OCI-LY1 (cell line): Measurements from ENCODE around the gene CCDC63.

Experiments
- H2AFZ ChIP-seq: fragments of 200-600 bp; sonication (generic), shearing (Covaris generic); 2 replicates; pipeline ENCODE4 v1.6.0; 2014; ENCODE audit warnings: antibody characterized with exemption, mild to moderate bottlenecking, low read length
- H3F3A ChIP-seq: fragments of 200-600 bp; sonication (generic), shearing (Covaris generic); 2 replicates; pipeline ENCODE4 v1.6.0; 2014; ENCODE audit warnings: mild to moderate bottlenecking, antibody characterized with exemption, low read length, moderate library complexity; ENCODE audit not compliant: insufficient read depth
- H3K27ac ChIP-seq: fragments of 200-600 bp; sonication (generic); 2 replicates; pipeline ENCODE4 v1.5.1; 2014; ENCODE audit warnings: low read length, mixed run types, mild to moderate bottlenecking, low read depth; ENCODE audit not compliant: poor library complexity, severe bottlenecking
- H3K27me3 ChIP-seq: fragments of 200-600 bp; sonication (generic); 2 replicates; pipeline ENCODE4 v1.6.0; 2014; ENCODE audit warnings: antibody characterized with exemption, mild to moderate bottlenecking, low read length, moderate library complexity; ENCODE audit not compliant: insufficient read depth
- H3K36me3 ChIP-seq: fragments of 200-600 bp; sonication (generic); 2 replicates; pipeline ENCODE4 v1.6.1; 2014; ENCODE audit warnings: mild to moderate bottlenecking, antibody characterized with exemption, low read length, moderate library complexity, mixed read lengths; ENCODE audit not compliant: insufficient read depth
- H3K4me1 ChIP-seq: fragments of 200-600 bp; sonication (generic); 2 replicates; pipeline ENCODE4 v1.5.1; 2014; ENCODE audit warnings: mild to moderate bottlenecking, low read length, moderate library complexity; ENCODE audit not compliant: insufficient read depth, severe bottlenecking
- H3K4me2 ChIP-seq: fragments of 200-600 bp; sonication (generic), shearing (Covaris generic); 2 replicates; pipeline ENCODE4 v1.6.1; 2014; ENCODE audit warnings: low read length
- H3K4me3 ChIP-seq: fragments of 200-600 bp; sonication (generic); 2 replicates; pipeline ENCODE4 v1.5.1; 2014; ENCODE audit warnings: low read length, low read depth, mild to moderate bottlenecking, mixed read lengths; ENCODE audit not compliant: poor library complexity, severe bottlenecking
- H3K79me2 ChIP-seq: fragments of 200-600 bp; shearing (Covaris generic); 2 replicates; pipeline ENCODE4 v1.6.1; 2016; ENCODE audit warnings: mixed run types, low read length, mixed read lengths; ENCODE audit not compliant: insufficient read depth
- H3K9ac ChIP-seq: fragments of 200-600 bp; sonication (generic), shearing (Covaris generic); 2 replicates; pipeline ENCODE4 v1.6.1; 2014; ENCODE audit warnings: mild to moderate bottlenecking, low read length, mixed read lengths
- H3K9me2 ChIP-seq: fragments of 200-600 bp; sonication (generic), shearing (Covaris generic); 2 replicates; pipeline ENCODE4 v1.6.1; 2014; ENCODE audit warnings: low read depth, mild to moderate bottlenecking, low read length, mixed read lengths
- H3K9me3 ChIP-seq: fragments of 200-600 bp; shearing (Covaris generic); 2 replicates; pipeline ENCODE4 v1.6.1; 2014; ENCODE audit warnings: low read length, mixed read lengths
- H4K20me1 ChIP-seq: fragments of 200-600 bp; sonication (generic), shearing (Covaris generic); 2 replicates; pipeline ENCODE4 v1.6.0; 2016; ENCODE audit warnings: mild to moderate bottlenecking, low read length; ENCODE audit not compliant: insufficient read depth
- EZH2 ChIP-seq: fragments of 200-600 bp; sonication (generic), shearing (Covaris generic); IDR thresholded peaks from 2 replicates; pipeline ENCODE4 v1.8.0; 2017; ENCODE audit warnings: borderline replicate concordance, mixed run types, mild to moderate bottlenecking, antibody characterized with exemption, low read length, moderate library complexity, mixed read lengths
- TF ChIP-seq, protein P1 (sequence below): fragments of 200-600 bp; sonication (generic), shearing (Covaris generic); IDR thresholded peaks from 2 replicates; pipeline ENCODE4 v1.5.1; 2017; ENCODE audit warnings: mild to moderate bottlenecking, antibody characterized with exemption, low read length, moderate library complexity, mixed read lengths

CCDC63 gene

GRCh38 chr12:110928700-110929099 is 81.9 kb downstream of the CCDC63 start:
- H3K4me3 ChIP-seq: no peak overlapping the region
- no peak overlapping the region for H3K9ac ChIP-seq
- H3K27ac ChIP-seq: no peak overlapping the region
- H3F3A ChIP-seq: no peaks in the 10 kb centered on the region
- no peaks in the 10 kb centered on the region for H4K20me1 ChIP-seq
- H2AFZ ChIP-seq: no peak overlapping the region
- H3K79me2 ChIP-seq: no peaks in the 10 kb centered on the region
- TF ChIP-seq EZH2: no peak
- no peak overlapping the region for H3K4me2 ChIP-seq
- no peaks in the 10 kb centered on the region for H3K9me3 ChIP-seq
- no peaks in the 10 kb centered on the region for H3K27me3 ChIP-seq
- H3K36me3 ChIP-seq: no peaks in the 10 kb centered on the region
- H3K9me2 ChIP-seq: no peaks in the 10 kb centered on the region
- no peaks in the 10 kb centered on the region for H3K4me1 ChIP-seq

- H4K20me1 ChIP-seq: no peaks in the 10 kb centered on the region
- H3K9me2 ChIP-seq: no peaks in the 10 kb centered on the region
- no peak overlapping the region for H3K9ac ChIP-seq
- H3K36me3 ChIP-seq: no peaks in the 10 kb centered on the region
- no peak overlapping the region for H2AFZ ChIP-seq
- TF ChIP-seq, protein P1, sequence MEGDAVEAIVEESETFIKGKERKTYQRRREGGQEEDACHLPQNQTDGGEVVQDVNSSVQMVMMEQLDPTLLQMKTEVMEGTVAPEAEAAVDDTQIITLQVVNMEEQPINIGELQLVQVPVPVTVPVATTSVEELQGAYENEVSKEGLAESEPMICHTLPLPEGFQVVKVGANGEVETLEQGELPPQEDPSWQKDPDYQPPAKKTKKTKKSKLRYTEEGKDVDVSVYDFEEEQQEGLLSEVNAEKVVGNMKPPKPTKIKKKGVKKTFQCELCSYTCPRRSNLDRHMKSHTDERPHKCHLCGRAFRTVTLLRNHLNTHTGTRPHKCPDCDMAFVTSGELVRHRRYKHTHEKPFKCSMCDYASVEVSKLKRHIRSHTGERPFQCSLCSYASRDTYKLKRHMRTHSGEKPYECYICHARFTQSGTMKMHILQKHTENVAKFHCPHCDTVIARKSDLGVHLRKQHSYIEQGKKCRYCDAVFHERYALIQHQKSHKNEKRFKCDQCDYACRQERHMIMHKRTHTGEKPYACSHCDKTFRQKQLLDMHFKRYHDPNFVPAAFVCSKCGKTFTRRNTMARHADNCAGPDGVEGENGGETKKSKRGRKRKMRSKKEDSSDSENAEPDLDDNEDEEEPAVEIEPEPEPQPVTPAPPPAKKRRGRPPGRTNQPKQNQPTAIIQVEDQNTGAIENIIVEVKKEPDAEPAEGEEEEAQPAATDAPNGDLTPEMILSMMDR: no peak
- TF ChIP-seq EZH2: no peak
- no peak overlapping the region for H3K4me3 ChIP-seq
- no peaks in the 10 kb centered on the region for H3K9me3 ChIP-seq
- H3K27ac ChIP-seq: no peak overlapping the region
- no peaks in the 10 kb centered on the region for H3K4me1 ChIP-seq
- no peaks in the 10 kb centered on the region for H3K79me2 ChIP-seq
- H3F3A ChIP-seq: no peaks in the 10 kb centered on the region
- H3K4me2 ChIP-seq: no peak overlapping the region
- H3K27me3 ChIP-seq: no peaks in the 10 kb centered on the region
These were observed 83.0 kb downstream of the CCDC63 start for GRCh38 chr12:110929818-110930217.

DNA sequence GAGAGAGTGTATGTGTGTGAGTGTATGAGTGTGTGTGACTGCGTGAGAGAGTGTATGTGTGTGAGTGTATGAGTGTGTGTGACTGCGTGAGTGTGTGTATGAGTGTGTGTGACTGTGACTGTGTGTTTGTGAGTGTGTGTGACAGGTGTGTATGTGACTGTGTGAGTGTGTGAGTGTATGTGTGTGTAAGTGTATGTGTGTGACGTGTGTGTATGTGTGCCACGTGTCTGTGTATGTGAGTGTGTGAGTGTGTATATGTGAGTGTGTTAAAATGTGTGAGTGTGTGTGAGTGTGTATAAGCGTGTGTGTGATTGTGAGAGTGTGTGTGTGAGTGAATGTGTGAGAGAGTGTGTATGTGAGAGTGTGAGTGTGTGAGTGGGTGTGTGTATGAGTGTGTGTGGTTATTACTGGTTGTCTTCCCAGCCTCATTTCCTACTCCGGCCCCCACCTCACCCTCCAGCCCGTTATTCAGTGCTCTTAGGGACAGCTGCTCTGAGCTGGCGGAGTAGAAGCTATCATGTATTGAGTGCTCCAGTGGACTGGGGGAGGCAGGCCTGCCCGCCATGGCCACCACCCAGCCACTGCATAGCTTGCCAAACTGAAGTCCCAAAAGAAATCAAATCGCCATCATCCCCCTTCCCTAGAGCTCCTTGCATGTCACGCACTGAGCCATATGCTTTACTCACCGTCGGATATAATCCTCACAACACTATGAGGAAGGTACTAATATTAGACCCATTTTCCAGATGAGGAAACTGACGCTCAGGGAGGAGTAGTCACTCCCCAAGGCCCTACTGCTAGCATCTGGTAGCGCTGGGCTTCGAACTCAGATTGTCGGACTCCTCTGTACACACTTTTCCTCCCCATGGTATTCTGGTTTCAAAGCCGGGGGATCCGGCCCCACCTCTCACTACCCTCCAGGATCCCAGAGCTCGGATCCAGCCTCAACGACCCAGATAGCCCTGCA is 83.8 kb downstream of the CCDC63 start:
- H3K36me3 ChIP-seq: no peaks in the 10 kb centered on the region
- H3F3A ChIP-seq: no peaks in the 10 kb centered on the region
- TF ChIP-seq EZH2: no peak
- TF ChIP-seq, protein P1: no peak
- H3K9me2 ChIP-seq: no peaks in the 10 kb centered on the region
- H3K4me2 ChIP-seq: no peak overlapping the region
- H3K9me3 ChIP-seq: no peaks in the 10 kb centered on the region
- no peak overlapping the region for H3K9ac ChIP-seq
- no peaks in the 10 kb centered on the region for H3K79me2 ChIP-seq
- H3K4me3 ChIP-seq: no peak overlapping the region
- H3K27me3 ChIP-seq: no peaks in the 10 kb centered on the region
- no peaks in the 10 kb centered on the region for H4K20me1 ChIP-seq
- H2AFZ ChIP-seq: no peak overlapping the region
- no peak overlapping the region for H3K27ac ChIP-seq
- H3K4me1 ChIP-seq: no peaks in the 10 kb centered on the region
